Mesenchymal stem cell (in vitro differentiated cells and primary cell): ENCODE measurements around the gene ABCC4.
A peak's percentile ranks its signal among the peaks of the same experiment; 100 is the strongest.

Experiments
- DNase-seq: peaks from one replicate; pipeline ENCODE4 v3.0.0-alpha.2; 2013
- H2AFZ ChIP-seq: one replicate; pipeline ENCODE4 v1.6.1; 2013; ENCODE audit warnings: low read depth, mild to moderate bottlenecking, control low read depth, inconsistent platforms, low read length, moderate library complexity
- H2AK5ac ChIP-seq: 2 replicates; pipeline ENCODE4 v1.6.1; 2013; ENCODE audit warnings: low read length, moderate library complexity, mild to moderate bottlenecking, inconsistent platforms; ENCODE audit not compliant: severe bottlenecking
- H2BK120ac ChIP-seq: one replicate; pipeline ENCODE4 v1.6.1; 2013; ENCODE audit warnings: low read depth, mild to moderate bottlenecking, inconsistent platforms, low read length, moderate library complexity
- H2BK12ac ChIP-seq, 2 experiments: one replicate each; pipeline ENCODE4 v1.6.1; 2013; ENCODE audit warnings: inconsistent platforms in 2 of 2, low read length in 2 of 2, mild to moderate bottlenecking in 2 of 2, moderate library complexity in 2 of 2, control low read depth in 1 of 2
- H2BK15ac ChIP-seq: one replicate; pipeline ENCODE4 v1.6.1; 2013; ENCODE audit warnings: mild to moderate bottlenecking, low read depth, inconsistent platforms; ENCODE audit not compliant: poor library complexity, severe bottlenecking
- H2BK5ac ChIP-seq: 2 replicates; pipeline ENCODE4 v1.6.1; 2013; ENCODE audit warnings: low read depth, mild to moderate bottlenecking, low read length, control low read depth, inconsistent platforms; ENCODE audit not compliant: poor library complexity, severe bottlenecking
- H3K14ac ChIP-seq, 2 experiments: one replicate each; pipeline ENCODE4 v1.6.1; 2013; ENCODE audit warnings: inconsistent platforms in 2 of 2, low read length in 2 of 2, control low read depth in 1 of 2, mild to moderate bottlenecking in 1 of 2, moderate library complexity in 1 of 2
- H3K18ac ChIP-seq, 2 experiments: one replicate each; pipeline ENCODE4 v1.6.1; 2013; ENCODE audit warnings: inconsistent platforms in 2 of 2, low read length in 2 of 2, control low read depth in 1 of 2, low read depth in 1 of 2, mild to moderate bottlenecking in 1 of 2
- H3K23ac ChIP-seq, 2 experiments: one replicate each; pipeline ENCODE4 v1.6.1; 2013; ENCODE audit warnings: inconsistent platforms in 2 of 2, low read length in 2 of 2, mild to moderate bottlenecking in 2 of 2, moderate library complexity in 2 of 2, control low read depth in 1 of 2
- H3K27ac ChIP-seq: 2 replicates; pipeline ENCODE4 v1.5.1; 2013; ENCODE audit warnings: mild to moderate bottlenecking, moderate library complexity, low read length, control low read depth, inconsistent platforms; ENCODE audit not compliant: poor library complexity, severe bottlenecking
- H3K27me3 ChIP-seq, 2 experiments: 2 replicates each; pipeline versions ENCODE4 v1.6.1 to v1.7.0; 2013; ENCODE audit warnings: low read length in 2 of 2, mild to moderate bottlenecking in 2 of 2, moderate library complexity in 2 of 2, control low read depth in 1 of 2, inconsistent platforms in 1 of 2; ENCODE audit not compliant: control insufficient read depth in 1 of 2, insufficient read depth in 1 of 2
- H3K36me3 ChIP-seq, 2 experiments: 2 replicates each; pipeline versions ENCODE4 v1.6.1 to v1.7.0; 2013; ENCODE audit warnings: low read length in 2 of 2, control low read depth in 1 of 2, inconsistent platforms in 1 of 2, low read depth in 1 of 2, mild to moderate bottlenecking in 1 of 2; ENCODE audit not compliant: insufficient read depth in 2 of 2, control insufficient read depth in 1 of 2
- H3K4ac ChIP-seq, 2 experiments: one replicate each; pipeline ENCODE4 v1.6.1; 2013; ENCODE audit warnings: inconsistent platforms in 2 of 2, low read length in 2 of 2, mild to moderate bottlenecking in 2 of 2, moderate library complexity in 2 of 2, control low read depth in 1 of 2, low read depth in 1 of 2
- H3K4me1 ChIP-seq: 2 replicates; pipeline ENCODE4 v1.6.1; 2013; ENCODE audit warnings: low read depth, low read length, control low read depth; ENCODE audit not compliant: control insufficient read depth, insufficient read depth
- H3K4me2 ChIP-seq: 2 replicates; pipeline ENCODE4 v1.6.1; 2013; ENCODE audit warnings: low read length, mild to moderate bottlenecking, inconsistent platforms; ENCODE audit not compliant: poor library complexity, severe bottlenecking
- H3K4me3 ChIP-seq, 2 experiments: 2 replicates each; pipeline versions ENCODE4 v1.5.1 to v1.7.0; 2013; ENCODE audit warnings: low read length in 2 of 2, mild to moderate bottlenecking in 2 of 2, control low read depth in 1 of 2, low read depth in 1 of 2; ENCODE audit not compliant: insufficient read depth in 1 of 2
- H3K79me1 ChIP-seq: replicated peaks from 2 replicates; pipeline ENCODE4 v1.6.1; 2013; ENCODE audit warnings: mild to moderate bottlenecking, control low read depth, low read length, inconsistent platforms; ENCODE audit not compliant: poor library complexity, severe bottlenecking
- H3K9ac ChIP-seq: 2 replicates; pipeline ENCODE4 v1.7.0; 2013; ENCODE audit warnings: mild to moderate bottlenecking, low read length, moderate library complexity
- H3K9me3 ChIP-seq: 2 replicates; pipeline ENCODE4 v1.7.0; 2013; ENCODE audit warnings: mild to moderate bottlenecking, low read length; ENCODE audit not compliant: control insufficient read depth
- H4K8ac ChIP-seq: one replicate; pipeline ENCODE4 v1.6.1; 2013; ENCODE audit warnings: inconsistent platforms, mild to moderate bottlenecking, low read length, moderate library complexity
- H4K91ac ChIP-seq: one replicate; pipeline ENCODE4 v1.6.1; 2013; ENCODE audit warnings: mild to moderate bottlenecking, low read length, inconsistent platforms
- WGBS: methylation state at CpG from one replicate; pipeline ENCODE4 v1.1.7; 2013; ENCODE audit warnings: mixed read lengths; 5-methylcytosine and 5-hydroxymethylcytosine counted together

ABCC4 gene

DNA sequence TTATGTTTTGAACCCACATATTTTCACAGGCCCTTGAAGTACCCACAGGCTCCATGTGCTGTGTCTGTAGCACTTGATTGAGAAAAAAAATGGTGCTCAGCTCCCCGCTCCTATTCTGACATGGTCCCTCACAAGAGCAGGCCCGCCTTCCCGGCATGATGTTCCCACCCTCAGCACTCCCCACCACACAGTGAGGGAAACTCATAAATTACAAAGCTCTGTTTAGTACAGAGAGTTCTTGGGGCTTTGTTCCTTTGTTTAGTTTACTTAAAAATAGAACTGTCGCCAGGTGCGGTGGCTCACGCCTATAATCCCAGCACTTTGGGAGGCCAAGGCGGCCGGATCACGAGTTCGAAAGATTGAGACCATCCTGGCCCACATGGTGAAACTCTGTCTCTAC is 25.9 kb upstream of the ABCC4 start:
- Histone ChIP-seq H3K9me3 (no peaks in the 10 kb centered on the region), H3K27ac (no peak overlapping the region), H4K8ac (no peak overlapping the region), H3K14ac (no peak overlapping the region), H3K27me3 (no peaks in the 10 kb centered on the region), H2BK120ac (no peak overlapping the region), H2BK15ac (no peak overlapping the region), H3K9ac (no peak overlapping the region), H3K4me3 (no peak overlapping the region), H3K4me1 (no peaks in the 10 kb centered on the region), H4K91ac (no peak overlapping the region), H3K23ac (no peak overlapping the region), H3K79me1 (no peaks in the 10 kb centered on the region), H3K4ac (no peak overlapping the region), H2BK5ac (no peak overlapping the region), H2AK5ac (no peak overlapping the region), H3K18ac (no peak overlapping the region), H3K36me3 (no peaks in the 10 kb centered on the region), H2AFZ (no peak overlapping the region), H3K4me2 (no peak overlapping the region), H2BK12ac (no peak overlapping the region)
- no peak for DNase-seq
- 96% methylated on average over 8 of the region's 10 CpGs for WGBS

DNA sequence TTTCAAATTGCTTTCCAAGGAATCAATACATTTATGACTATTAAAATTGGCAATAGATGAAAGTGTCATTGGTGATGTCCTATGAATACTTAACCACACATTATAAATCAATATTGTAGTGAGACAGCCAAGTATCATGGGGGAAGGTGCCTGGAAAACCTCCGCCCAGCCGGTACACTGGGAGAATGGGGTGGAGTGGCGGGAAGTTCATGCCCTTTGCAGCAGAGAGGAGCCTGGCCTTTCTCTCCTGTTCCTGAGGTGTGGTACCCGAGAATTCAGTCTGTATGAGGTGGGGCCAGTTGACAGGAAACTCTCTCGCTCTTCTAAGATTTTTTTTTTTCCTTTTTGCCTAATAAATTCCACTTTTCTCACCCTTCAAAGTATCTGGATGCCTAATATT is 25.4 kb upstream of the ABCC4 start:
- Histone ChIP-seq H4K8ac (no peak overlapping the region), H3K4me3 (no peak overlapping the region), H3K79me1 (no peaks in the 10 kb centered on the region), H3K4ac (no peak overlapping the region), H2BK12ac (peak overlapping the region in 1 of 2 experiments; percentile 47), H3K4me1 (no peaks in the 10 kb centered on the region), H3K23ac (no peak overlapping the region), H3K27me3 (no peaks in the 10 kb centered on the region), H2BK15ac (no peak overlapping the region), H2AFZ (no peak overlapping the region), H3K36me3 (no peaks in the 10 kb centered on the region), H2BK120ac (no peak overlapping the region), H4K91ac (no peak overlapping the region), H3K9ac (no peak overlapping the region), H3K14ac (no peak overlapping the region), H2AK5ac (no peak overlapping the region), H2BK5ac (no peak overlapping the region), H3K27ac (no peak overlapping the region), H3K9me3 (no peaks in the 10 kb centered on the region), H3K18ac (no peak overlapping the region), H3K4me2 (no peak overlapping the region)
- DNase-seq, result no peak
- WGBS, result 88% methylated on average over 3 of the region's 5 CpGs

DNA sequence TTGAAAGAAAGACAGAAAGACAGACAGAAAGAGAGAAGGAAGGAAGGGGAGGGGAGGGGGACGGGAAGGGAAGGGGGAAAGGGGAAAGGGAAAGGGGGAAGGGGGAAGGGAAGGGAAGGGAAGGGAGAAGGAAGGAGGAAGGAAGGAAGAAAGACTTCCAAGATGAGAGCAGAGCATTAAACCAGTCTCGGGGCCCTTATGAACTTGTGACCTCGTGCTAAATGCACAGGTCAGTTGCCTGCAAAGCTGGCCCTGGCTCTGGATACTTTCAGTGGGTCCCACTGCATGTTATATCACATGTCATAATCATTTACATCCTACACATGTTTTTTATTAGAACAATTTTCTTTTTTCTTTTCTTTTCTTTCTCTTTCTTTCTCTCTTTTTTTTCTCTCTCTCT is 24.2 kb upstream of the ABCC4 start:
- Histone ChIP-seq H3K14ac (peak overlapping the region in 1 of 2 experiments; percentile 48), H4K8ac (no peak overlapping the region), H3K27me3 (no peaks in the 10 kb centered on the region), H2BK120ac (no peak overlapping the region), H3K4me2 (no peak overlapping the region), H2AK5ac (no peak overlapping the region), H3K4me1 (no peaks in the 10 kb centered on the region), H3K18ac (peak overlapping the region in 1 of 2 experiments; percentile 52), H3K9me3 (no peaks in the 10 kb centered on the region), H3K79me1 (no peaks in the 10 kb centered on the region), H3K4ac (no peak overlapping the region), H2BK15ac (no peak overlapping the region), H2BK5ac (no peak overlapping the region), H2AFZ (no peak overlapping the region), H3K9ac (no peak overlapping the region), H4K91ac (no peak overlapping the region), H3K36me3 (no peaks in the 10 kb centered on the region), H3K27ac (no peak overlapping the region), H3K4me3 (no peak overlapping the region), H2BK12ac (peak overlapping the region in 1 of 2 experiments; percentile 39), H3K23ac (no peak overlapping the region)
- no peak for DNase-seq
- 73% methylated on average over 3 of the region's 3 CpGs for WGBS

DNA sequence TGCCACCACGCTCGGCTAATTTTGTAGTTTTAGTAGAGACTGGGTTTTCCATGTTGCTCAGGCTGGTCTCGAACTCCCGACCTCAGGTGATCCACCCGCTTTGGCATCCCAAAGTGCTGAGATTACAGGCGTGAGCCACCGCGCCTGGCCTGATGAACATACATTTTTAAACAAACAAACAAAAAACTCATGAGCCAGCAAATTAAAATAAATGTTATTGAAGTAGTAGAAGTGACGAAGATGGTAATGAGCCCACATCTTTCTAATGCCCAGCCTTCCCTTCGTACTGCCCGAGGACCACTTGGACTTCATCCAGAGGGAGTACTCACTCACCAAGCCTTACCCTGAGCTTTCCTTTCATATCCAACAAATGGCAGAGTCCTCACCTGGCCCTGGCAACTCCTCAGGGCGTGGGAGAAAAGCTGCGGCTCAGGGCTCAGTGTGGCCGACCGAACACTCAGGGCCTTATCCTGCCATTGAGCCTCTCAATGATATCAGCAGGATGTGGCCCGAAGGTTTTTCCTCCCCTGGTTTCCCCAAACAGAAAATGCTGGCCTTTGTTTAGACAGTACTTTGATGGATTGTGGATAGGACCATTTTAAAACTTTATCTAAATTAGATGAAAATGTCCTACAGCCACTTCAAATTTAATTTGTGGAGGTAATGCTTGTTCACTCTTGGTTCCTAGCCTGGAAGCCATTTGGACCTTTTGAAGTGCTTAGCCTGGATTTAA is 22.8 kb upstream of the ABCC4 start:
- Histone ChIP-seq H3K4ac (no peak overlapping the region), H2BK120ac (no peak overlapping the region), H2BK12ac (no peak overlapping the region), H3K79me1 (no peaks in the 10 kb centered on the region), H2AFZ (no peak overlapping the region), H4K8ac (no peak overlapping the region), H4K91ac (no peak overlapping the region), H3K9me3 (no peaks in the 10 kb centered on the region), H2BK15ac (no peak overlapping the region), H3K4me1 (no peaks in the 10 kb centered on the region), H3K4me3 (no peak overlapping the region), H3K4me2 (no peak overlapping the region), H3K9ac (no peak overlapping the region), H2BK5ac (no peak overlapping the region), H3K27me3 (no peaks in the 10 kb centered on the region), H3K27ac (no peak overlapping the region), H3K23ac (no peak overlapping the region), H3K14ac (no peak overlapping the region), H3K36me3 (no peaks in the 10 kb centered on the region), H3K18ac (peak overlapping the region in 1 of 2 experiments; percentile 80), H2AK5ac (no peak overlapping the region)
- no peak for DNase-seq
- WGBS, result 64% methylated on average over 11 of the region's 16 CpGs
